Measurements from ENCODE around the gene VPREB1.

DNA sequence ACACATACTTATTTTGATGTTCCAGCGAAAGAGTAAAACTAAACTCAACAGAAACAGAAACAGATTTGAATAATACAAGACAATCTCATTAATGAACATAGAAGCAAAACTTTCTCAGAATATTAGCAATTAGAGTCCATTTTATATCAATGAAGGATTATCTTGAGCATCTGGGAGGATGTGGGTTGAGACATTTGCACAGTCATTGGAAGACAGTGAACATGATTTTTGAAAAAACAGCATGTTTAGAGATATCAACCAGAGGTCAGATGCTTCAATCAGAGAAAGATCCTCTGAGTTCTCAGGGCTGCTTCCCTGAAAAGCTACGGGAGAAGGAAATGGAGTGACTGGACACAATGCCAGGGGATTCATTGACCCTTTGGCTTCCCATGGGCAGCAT is 35.9 kb upstream of the VPREB1 start:
- TF ChIP-seq, protein P1, sequence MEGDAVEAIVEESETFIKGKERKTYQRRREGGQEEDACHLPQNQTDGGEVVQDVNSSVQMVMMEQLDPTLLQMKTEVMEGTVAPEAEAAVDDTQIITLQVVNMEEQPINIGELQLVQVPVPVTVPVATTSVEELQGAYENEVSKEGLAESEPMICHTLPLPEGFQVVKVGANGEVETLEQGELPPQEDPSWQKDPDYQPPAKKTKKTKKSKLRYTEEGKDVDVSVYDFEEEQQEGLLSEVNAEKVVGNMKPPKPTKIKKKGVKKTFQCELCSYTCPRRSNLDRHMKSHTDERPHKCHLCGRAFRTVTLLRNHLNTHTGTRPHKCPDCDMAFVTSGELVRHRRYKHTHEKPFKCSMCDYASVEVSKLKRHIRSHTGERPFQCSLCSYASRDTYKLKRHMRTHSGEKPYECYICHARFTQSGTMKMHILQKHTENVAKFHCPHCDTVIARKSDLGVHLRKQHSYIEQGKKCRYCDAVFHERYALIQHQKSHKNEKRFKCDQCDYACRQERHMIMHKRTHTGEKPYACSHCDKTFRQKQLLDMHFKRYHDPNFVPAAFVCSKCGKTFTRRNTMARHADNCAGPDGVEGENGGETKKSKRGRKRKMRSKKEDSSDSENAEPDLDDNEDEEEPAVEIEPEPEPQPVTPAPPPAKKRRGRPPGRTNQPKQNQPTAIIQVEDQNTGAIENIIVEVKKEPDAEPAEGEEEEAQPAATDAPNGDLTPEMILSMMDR (IDR thresholded peaks at IDR 0.05): no peak
- no peak for TF ChIP-seq POLR2A (IDR thresholded peaks at IDR 0.05)
